Measurements from ENCODE around the gene LAS1L. TPM values are rescaled to one million over a fixed set of nuclear protein-coding genes. Genes with fewer than 3 reads are reported as not detected.

Gene LAS1L
- 22.8 TPM for total RNA-seq

GRCh38 chrX:65534450-65535292 lies at the start of gene LAS1L:
TSS of gene LAS1L (minus strand) at chrX:65534787. CDS start at chrX:65534715, 72 bp downstream.

Other genes with a start within 250 kb of the LAS1L start
- 89.9 TPM for gene MSN, start 132.9 kb upstream of the LAS1L start, total RNA-seq